Left ventricle myocardium superior (tissue), 1 donor: ENCODE results near the gene NDRG3. TPM values are rescaled to one million over a fixed set of nuclear protein-coding genes. Genes with fewer than 3 reads are reported as not detected.
"Not testable (repeated sequence)": the region's sequence is repeated elsewhere in the genome, so short reads cannot be mapped to it uniquely, and the experiment has no call there.

Experiments used
- ATAC-seq: fragments of 200-7000 bp; cut with Tn5 transposase; one replicate; pipeline ENCODE4 v1.9.1; 2020; ENCODE audit warnings: mild to moderate bottlenecking, moderate library complexity
- DNase-seq: peaks from one replicate; pipeline ENCODE4 v3.0.0-alpha.2; 2020
- intact Hi-C: fragments of 100-400 bp; cut with micrococcal nuclease; formaldehyde crosslinking; loops from one replicate; pipeline ENCODE4 v1.11.0; 2022
- total RNA-seq: library from RNA; stranded (reverse); fragmentation: NEBNext Ultra II Directional; extraction: Animal tissue kit (Norgen Biotek cat#: 25700); gene quantifications from one replicate; pipeline ENCODE4 v1.2.1, GENCODE V29; 2021
- donor health status: DM: no; HTN: yes; CAD: no; lungs with severe emphysema.

The NDRG3 gene
- total RNA-seq, 1 donor from 2014 or later = 35.7 TPM

DNA sequence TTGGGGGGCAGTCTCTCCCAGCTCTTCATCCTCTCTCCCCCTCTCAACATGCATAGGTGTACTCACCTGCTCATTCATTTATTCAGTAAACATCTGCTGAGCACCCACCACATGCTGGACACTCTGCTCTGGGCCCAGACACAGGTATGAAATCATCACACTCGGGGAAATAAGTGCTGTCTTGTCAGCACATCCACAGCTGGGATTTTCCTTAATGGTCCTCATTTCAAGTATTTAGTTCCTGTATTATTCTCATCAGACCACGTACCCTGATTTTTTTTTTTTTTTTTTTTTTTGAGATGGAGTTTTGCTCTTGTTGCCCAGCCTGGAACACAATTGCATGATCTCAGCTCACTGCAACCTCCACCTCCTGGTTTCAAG lies 121.0 kb downstream of the NDRG3 start:
- intact Hi-C loops = no loop called here
- ATAC-seq = no peak
- no peak for DNase-seq

DNA sequence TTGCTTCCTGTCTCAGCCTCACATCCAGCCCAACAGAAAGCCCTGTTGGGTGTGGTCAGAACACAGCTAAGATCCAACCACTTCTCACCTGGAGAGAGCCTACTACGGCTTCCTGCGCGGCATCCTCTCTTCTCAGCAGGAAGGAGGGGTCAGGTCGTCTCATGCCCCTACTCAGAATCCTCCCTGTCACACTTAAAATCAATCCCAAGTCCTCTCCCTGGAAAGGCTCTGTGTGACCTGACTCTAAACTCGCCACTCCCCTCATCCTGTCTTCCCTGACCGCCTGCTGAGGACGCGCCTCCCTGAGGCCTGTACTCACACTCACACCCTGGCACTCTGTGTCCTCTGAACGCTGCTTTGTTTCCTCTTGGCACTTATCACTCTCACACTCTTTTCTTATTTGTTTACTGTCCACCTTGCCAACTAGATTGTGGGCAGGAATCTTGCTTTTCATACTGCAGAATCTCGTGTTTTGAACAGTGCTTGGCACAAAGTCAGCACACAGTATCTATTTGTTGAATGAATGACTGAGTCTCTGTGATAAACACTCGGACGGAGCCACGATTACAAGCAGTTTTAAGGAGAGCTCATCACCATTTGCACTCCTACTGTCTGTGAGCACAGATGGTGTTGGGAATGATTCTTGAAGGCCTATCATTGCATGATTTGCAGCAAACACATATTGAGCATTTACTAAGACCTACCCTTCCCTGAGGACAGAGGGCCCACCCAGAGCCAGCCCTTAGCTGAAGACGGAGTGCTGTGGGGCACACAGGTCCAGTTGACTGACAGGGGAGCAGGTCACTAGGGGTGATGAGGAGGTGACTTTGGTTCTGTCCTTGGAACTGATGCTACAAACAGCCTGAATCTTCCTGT lies 121.6 kb downstream of the NDRG3 start:
- intact Hi-C loops = no loop called here
- DNase-seq = peak; percentile 36
- peak; percentile 92 for ATAC-seq

- intact Hi-C loops = no loop called here
Measured at GRCh38 chr20:36623444-36623843, 122.4 kb downstream of the NDRG3 start.

DNA sequence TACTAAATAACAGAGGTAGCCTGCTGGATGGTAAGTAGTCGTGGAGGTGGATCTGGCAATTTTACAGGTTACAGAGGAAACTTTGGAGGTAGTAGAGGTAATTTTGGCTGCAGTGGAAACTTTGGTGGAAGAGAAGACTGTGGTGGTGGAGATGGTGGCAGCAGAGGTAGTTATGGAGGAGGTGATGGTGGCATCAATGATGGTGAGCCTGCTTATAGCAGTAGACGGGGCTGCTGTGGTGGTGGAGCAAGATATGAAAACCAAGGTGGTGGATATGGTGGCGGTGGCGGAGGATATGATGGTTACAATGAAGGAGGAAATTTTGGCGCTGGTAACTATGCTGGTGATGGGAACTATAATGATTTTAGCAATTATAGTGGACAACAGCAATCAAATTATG lies 125.0 kb downstream of the NDRG3 start:
- no peak for DNase-seq
- no peak for ATAC-seq
- intact Hi-C loops = no loop called here

More at GRCh38 chr20:36623444-36623843, 122.4 kb downstream of the NDRG3 start:
- DNase-seq (no peak), ATAC-seq (no peak)

DNA sequence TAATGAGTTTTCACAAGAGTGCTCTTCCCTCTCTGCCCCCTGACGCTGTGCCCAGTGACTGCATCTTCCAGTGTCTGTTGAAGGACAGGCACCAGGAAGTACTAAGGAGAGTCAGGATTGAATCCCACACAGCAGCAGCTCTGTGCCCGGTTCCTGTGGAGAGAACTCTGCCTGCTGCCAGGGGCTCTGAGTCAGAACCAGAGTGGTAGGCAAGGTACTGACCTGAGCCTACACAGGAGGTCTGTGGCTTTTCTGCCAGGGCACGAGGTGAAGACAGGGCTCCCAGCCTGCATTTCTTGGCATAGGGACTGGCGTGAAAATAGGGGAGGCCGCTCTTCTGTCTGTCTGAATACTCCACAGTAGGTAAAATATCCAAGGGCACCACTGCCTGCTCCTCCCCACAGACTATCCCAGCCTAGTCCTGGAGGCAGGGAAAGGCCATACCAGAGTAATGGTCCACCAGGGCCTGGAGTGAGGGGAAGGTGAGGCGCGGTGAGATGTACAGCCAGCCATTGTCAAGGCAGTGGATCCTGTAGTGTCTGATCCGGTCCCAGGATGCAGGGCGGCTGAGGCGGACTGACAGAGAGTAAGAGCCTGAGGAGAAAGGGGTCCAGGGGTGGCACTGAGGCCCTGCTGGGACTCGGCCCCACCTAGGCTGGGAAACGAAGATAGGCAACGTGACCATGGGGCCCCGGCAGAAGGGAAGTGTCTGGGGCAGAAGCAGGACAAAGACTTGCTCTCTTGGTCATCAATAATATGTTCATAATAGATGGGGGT lies 130.9 kb downstream of the NDRG3 start:
- DNase-seq = no peak
- intact Hi-C loops = no loop called here
- peak; percentile 47 for ATAC-seq

GRCh38 chr20:36613974-36614373 lies 131.9 kb downstream of the NDRG3 start:
- intact Hi-C loops = no loop called here
- ATAC-seq = no peak
- no peak for DNase-seq

- ATAC-seq = no peak
- intact Hi-C loops = no loop called here
Measured at GRCh38 chr20:36611625-36612024, 134.3 kb downstream of the NDRG3 start.

GRCh38 chr20:36608388-36608728 lies 137.5 kb downstream of the NDRG3 start:
- intact Hi-C loops, ATAC-seq, DNase-seq: not testable (repeated sequence)

More at GRCh38 chr20:36611625-36612024, 134.3 kb downstream of the NDRG3 start:
- no peak for DNase-seq

DNA sequence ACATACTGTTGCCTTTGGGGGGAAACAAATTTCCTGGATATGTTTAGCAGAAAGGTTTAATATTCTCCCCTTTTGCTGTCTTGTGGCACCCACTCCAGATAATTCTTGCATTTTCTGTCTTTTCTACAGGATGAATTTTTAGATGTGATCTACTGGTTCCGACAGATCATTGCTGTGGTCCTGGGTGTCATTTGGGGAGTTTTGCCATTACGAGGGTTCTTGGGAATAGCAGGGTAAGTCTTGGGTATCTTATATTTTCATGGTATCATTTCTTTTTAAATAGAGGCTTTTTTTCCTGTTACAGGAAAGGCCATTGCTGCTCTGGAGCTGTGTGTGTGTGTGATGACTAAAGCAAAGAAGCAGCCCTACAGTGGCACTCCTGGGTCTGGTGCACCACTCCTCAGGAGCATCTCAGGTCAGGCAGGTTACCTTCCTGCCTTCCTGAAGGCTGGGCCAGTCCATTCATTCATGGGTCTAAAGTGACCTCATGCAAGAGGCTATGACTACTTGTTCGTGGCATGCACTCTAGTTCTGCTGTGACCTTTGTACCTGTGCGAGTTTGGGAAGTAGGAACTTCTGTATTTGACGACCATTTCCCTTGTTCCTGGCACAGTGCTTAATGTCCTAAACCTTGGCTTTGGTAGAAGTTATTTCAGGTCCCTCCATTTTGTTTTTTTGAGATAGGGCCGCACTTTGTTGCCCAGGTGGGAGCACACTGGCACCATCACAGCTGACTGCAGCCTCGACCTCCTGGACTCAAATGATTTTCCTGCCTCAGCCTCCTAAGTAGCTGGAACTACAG lies 138.1 kb downstream of the NDRG3 start:
- ATAC-seq = no peak
- intact Hi-C loops = no loop called here
- DNase-seq = no peak

DNA sequence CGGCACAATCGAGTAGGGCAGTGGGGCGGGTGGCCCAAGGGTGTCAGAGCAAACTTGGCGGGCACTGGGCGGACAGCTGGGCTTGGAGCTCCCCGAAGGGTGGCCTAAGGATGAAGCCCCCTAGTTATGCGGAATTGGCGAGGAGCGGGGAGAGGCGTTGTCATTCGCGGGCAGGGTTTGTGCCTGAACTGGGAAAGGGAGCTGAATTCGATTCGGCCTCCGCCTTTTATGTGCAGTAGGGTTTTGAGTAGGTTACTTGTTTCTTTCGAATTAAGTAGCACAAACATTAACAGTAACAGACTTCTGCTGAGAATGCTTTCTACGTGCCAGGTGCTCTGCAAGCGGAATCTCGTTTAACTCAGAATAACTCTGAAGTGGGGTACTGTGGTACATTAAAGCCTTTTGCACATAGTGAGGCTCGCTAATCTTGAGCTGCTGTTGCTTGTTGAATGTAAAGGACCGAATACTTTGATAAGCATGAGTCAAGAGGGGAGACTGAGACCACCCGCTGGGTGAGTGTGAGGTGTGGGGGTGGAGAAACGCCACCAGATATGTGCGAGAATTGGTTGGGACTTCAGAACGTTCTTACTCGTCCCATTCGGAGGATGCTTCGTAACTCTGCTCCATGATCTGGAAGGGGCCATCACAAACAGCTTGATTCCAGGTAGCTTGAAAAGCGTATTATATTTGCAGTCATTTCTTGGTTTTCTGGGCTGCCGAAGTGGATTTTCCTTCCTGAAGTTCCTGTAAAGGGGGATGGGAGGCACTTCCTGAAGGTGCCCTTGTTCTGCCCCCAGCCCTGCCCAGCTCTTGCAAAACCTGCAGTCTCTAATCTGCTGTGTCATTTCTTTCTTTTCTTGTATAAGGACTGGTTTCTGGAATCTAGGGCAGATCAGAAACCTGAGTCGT lies 139.5 kb downstream of the NDRG3 start:
- intact Hi-C loops = no loop called here
- DNase-seq (no peak), ATAC-seq (no peak)

GRCh38 chr20:36605399-36606157 lies 140.3 kb downstream of the NDRG3 start, which contains the start of gene RAB5IF:
Gene RAB5IF (plus strand): TSS chr20:36605779. CDS start chr20:36605952, 173 bp downstream.
- DNase-seq (peak; percentile 100), ATAC-seq (peak; percentile 98)
- intact Hi-C loops = no loop called here

DNA sequence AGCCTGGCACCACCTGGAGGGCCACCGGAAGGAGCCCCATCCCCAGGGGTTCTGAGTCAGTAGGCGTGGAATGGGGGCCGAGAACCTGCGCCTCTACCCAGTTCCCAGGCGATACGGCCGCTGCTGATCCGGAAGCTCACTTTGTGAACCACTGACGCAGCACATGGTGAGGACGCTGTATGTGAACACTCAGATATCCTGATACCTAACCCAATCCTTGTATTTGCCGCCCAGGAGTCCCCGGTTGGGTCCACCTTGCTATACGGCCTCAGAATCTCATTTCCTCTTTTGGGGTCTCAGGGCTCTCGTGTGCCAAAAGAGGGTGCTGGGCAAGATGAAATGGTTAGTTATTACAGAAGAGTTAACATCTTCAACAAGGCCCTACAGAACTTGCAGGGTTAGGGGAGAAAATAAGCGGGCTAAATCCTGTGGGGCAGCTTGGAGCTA lies 140.9 kb downstream of the NDRG3 start:
- peak; percentile 50 for DNase-seq
- intact Hi-C loops = no loop called here
- ATAC-seq = peak; percentile 7

Other genes with a start within 250 kb of the NDRG3 start
- gene MYL9, start 204.6 kb downstream of the NDRG3 start, total RNA-seq = 1,967 TPM
- gene TGIF2, start 172.5 kb downstream of the NDRG3 start, total RNA-seq = 7.6 TPM
- gene RAB5IF, start 140.3 kb downstream of the NDRG3 start, total RNA-seq = 53.4 TPM
- gene SLA2, start 99.9 kb downstream of the NDRG3 start, total RNA-seq = 0.47 TPM
- 4.5 TPM for gene DSN1, start 27.7 kb upstream of the NDRG3 start, total RNA-seq
- gene TLDC2, start 130.0 kb upstream of the NDRG3 start, total RNA-seq = not detected
- gene SAMHD1, start 205.6 kb upstream of the NDRG3 start, total RNA-seq = 42.5 TPM